SU-DHL-6 (cell line): ENCODE results near the gene MYH7B.

Source experiments
- H2AFZ ChIP-seq: fragments of 200-600 bp; sonication (generic); 2 replicates; pipeline ENCODE4 v1.6.1; 2014; ENCODE audit warnings: low read depth, mild to moderate bottlenecking, moderate library complexity, mixed read lengths, antibody characterized with exemption, low read length; ENCODE audit not compliant: severe bottlenecking
- H3F3A ChIP-seq: fragments of 200-600 bp; shearing (Covaris generic); 2 replicates; pipeline ENCODE4 v1.6.0; 2016; ENCODE audit warnings: antibody characterized with exemption, mild to moderate bottlenecking; ENCODE audit not compliant: insufficient read depth
- H3K27ac ChIP-seq: fragments of 200-600 bp; sonication (generic); 2 replicates; pipeline ENCODE4 v1.5.1; 2016; ENCODE audit warnings: low read depth, mild to moderate bottlenecking, low read length, moderate library complexity, mixed read lengths
- H3K27me3 ChIP-seq: fragments of 200-600 bp; sonication (generic), shearing (Covaris generic); 2 replicates; pipeline ENCODE4 v1.6.0; 2014; ENCODE audit warnings: mild to moderate bottlenecking, low read length
- H3K36me3 ChIP-seq: fragments of 200-600 bp; sonication (generic); 2 replicates; pipeline ENCODE4 v1.6.1; 2014; ENCODE audit warnings: mild to moderate bottlenecking, low read length, mixed read lengths
- H3K4me2 ChIP-seq: fragments of 300-600, 200-600 bp; shearing (Covaris generic), sonication (generic); 2 replicates; pipeline ENCODE4 v1.6.0; 2014; ENCODE audit warnings: low read length, low read depth, mild to moderate bottlenecking; ENCODE audit not compliant: poor library complexity, severe bottlenecking
- H3K4me3 ChIP-seq: fragments of 200-600 bp; sonication (generic); 2 replicates; pipeline ENCODE4 v1.5.1; 2014; ENCODE audit warnings: antibody characterized with exemption, low read length, mild to moderate bottlenecking, mixed read lengths; ENCODE audit not compliant: insufficient read depth, poor library complexity, severe bottlenecking
- H3K79me2 ChIP-seq: fragments of 200-600 bp; sonication (generic); 2 replicates; pipeline ENCODE4 v1.6.1; 2014; ENCODE audit warnings: mild to moderate bottlenecking, low read length, moderate library complexity; ENCODE audit not compliant: insufficient read depth
- H3K9ac ChIP-seq: fragments of 200-600 bp; sonication (generic); 2 replicates; pipeline ENCODE4 v1.7.0; 2014; ENCODE audit warnings: mild to moderate bottlenecking, low read length
- H3K9me2 ChIP-seq: fragments of 200-600 bp; sonication (generic); replicated peaks from 2 replicates; pipeline ENCODE4 v1.6.1; 2014; ENCODE audit warnings: low read length; ENCODE audit not compliant: insufficient read depth
- H3K9me3 ChIP-seq: fragments of 200-600 bp; sonication (generic); 2 replicates; pipeline ENCODE4 v1.6.1; 2014; ENCODE audit warnings: low read length, mixed read lengths; ENCODE audit not compliant: insufficient read depth
- H4K20me1 ChIP-seq: fragments of 200-600 bp; sonication (generic); 2 replicates; pipeline ENCODE4 v1.6.1; 2014; ENCODE audit warnings: low read depth, mild to moderate bottlenecking, antibody characterized with exemption, low read length, moderate library complexity, mixed read lengths
- EZH2phosphoT487 ChIP-seq: fragments of 200-600 bp; sonication (generic), shearing (Covaris generic); conservative IDR thresholded peaks from 2 replicates; pipeline ENCODE4 v1.6.1; 2018; ENCODE audit warnings: mild to moderate bottlenecking, antibody characterized with exemption, low read length, moderate library complexity, mixed read lengths
- TF ChIP-seq, protein P1 (sequence below): fragments of 200-600 bp; sonication (generic); IDR thresholded peaks from one replicate; pipeline ENCODE4 v1.5.1; 2017; ENCODE audit warnings: antibody characterized with exemption, mild to moderate bottlenecking, low read length, moderate library complexity; ENCODE audit not compliant: insufficient read depth, poor library complexity, severe bottlenecking

Gene MYH7B

DNA sequence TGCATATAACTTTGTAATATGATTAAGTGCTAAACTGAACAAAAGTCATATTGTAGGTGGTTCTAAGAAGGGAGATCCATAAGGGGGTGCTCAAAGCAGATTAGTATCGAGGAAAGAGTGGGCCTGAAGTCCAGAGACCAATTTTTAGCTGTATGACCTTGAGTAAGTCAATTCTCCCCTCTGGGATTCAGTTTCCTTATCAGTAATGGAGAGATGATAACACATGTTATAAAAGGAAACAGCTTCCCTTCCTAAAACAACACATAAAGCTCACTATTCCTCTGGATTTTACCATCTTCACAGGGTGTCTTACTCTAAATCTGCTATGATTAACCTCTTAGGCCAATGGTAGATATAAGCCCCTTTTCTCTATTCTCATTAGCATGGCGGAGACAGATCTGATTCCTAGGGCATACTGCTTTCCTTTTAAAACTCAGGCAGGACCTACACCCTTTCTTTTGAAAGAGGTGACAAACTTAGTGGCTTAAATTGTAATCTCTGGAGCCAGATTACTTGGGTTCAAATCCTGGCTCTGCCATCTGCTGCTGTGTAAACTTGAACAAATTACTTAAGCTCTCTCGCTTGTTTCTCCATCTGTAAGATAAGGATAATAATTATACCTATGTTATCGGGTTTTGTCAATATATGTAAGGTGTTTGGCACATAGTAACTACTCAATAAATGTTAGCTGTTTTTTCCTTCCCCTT lies 39.8 kb upstream of the MYH7B start:
- Histone ChIP-seq H3K9me3 (no peaks in the 10 kb centered on the region), H3F3A (no peaks in the 10 kb centered on the region), H3K27me3 (no peaks in the 10 kb centered on the region), H3K4me2 (no peak overlapping the region), H3K4me3 (no peak overlapping the region), H4K20me1 (no peaks in the 10 kb centered on the region), H3K27ac (no peak overlapping the region), H3K9ac (no peak overlapping the region), H3K9me2 (no peaks in the 10 kb centered on the region), H2AFZ (no peak overlapping the region), H3K36me3 (no peaks in the 10 kb centered on the region), H3K79me2 (no peaks in the 10 kb centered on the region)
- TF ChIP-seq EZH2phosphoT487, result no peak
- TF ChIP-seq, protein P1, sequence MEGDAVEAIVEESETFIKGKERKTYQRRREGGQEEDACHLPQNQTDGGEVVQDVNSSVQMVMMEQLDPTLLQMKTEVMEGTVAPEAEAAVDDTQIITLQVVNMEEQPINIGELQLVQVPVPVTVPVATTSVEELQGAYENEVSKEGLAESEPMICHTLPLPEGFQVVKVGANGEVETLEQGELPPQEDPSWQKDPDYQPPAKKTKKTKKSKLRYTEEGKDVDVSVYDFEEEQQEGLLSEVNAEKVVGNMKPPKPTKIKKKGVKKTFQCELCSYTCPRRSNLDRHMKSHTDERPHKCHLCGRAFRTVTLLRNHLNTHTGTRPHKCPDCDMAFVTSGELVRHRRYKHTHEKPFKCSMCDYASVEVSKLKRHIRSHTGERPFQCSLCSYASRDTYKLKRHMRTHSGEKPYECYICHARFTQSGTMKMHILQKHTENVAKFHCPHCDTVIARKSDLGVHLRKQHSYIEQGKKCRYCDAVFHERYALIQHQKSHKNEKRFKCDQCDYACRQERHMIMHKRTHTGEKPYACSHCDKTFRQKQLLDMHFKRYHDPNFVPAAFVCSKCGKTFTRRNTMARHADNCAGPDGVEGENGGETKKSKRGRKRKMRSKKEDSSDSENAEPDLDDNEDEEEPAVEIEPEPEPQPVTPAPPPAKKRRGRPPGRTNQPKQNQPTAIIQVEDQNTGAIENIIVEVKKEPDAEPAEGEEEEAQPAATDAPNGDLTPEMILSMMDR, result no peak

DNA sequence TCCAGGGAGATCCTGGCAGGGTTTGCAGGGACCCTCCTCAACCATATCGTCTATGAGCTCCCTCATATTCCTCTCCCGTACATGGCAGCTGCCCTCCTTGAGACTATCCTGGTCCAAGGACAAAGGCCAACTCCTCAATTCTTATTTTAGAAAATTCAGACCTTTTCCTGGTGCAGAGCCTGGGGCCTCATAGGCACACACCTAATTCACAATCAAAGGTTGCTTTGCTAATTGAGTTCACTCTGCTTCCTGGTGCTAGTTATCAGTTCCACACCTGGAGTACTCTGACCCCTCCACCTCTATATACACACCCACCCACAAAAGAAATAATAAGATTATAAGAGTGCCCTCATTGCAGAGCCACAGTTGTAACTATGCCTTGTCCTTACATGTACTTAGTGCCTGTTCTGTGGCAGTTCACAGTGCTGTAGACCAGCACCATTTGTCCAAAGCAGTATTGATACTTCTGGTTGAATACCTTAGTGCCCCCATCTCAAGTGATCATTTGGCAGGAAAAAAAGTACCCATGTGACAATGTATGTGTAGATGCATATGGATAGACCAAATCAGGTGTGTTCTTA lies 38.8 kb upstream of the MYH7B start:
- Histone ChIP-seq H3K9me3 (no peaks in the 10 kb centered on the region), H3K27me3 (no peaks in the 10 kb centered on the region)

DNA sequence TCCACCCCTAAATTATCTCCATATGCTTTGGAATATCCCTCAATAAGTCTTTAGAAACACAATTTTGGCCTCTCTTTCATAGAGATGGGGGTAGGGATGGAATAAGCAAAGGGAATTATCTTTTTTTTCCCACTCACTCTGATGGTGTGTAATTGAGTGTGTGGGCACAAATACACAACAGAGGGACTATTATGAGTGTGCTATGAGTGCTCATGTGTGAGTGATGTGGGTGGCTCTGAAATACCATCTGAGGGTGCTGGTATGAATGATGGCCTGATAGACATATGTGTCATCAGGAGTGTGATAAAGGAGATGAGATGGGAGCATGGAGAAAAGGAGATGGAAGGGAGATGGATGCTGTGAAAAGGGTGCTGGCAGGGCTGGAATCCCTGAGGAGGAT lies 35.6 kb upstream of the MYH7B start:
- TF ChIP-seq EZH2phosphoT487, result no peak
- TF ChIP-seq, protein P1, result no peak
- Histone ChIP-seq H3F3A (no peaks in the 10 kb centered on the region), H3K4me2 (no peak overlapping the region), H3K27me3 (no peaks in the 10 kb centered on the region), H3K9ac (no peak overlapping the region), H2AFZ (no peak overlapping the region), H3K79me2 (no peaks in the 10 kb centered on the region), H3K36me3 (no peaks in the 10 kb centered on the region), H4K20me1 (no peaks in the 10 kb centered on the region), H3K9me2 (no peaks in the 10 kb centered on the region), H3K9me3 (no peaks in the 10 kb centered on the region), H3K27ac (no peak overlapping the region), H3K4me3 (no peak overlapping the region)

More for the DNA sequence above, 38.8 kb upstream of the MYH7B start:
- no peaks in the 10 kb centered on the region for H4K20me1 ChIP-seq
- TF ChIP-seq, protein P1, result no peak
- TF ChIP-seq EZH2phosphoT487, result no peak
- H3F3A ChIP-seq, result no peaks in the 10 kb centered on the region
- no peak overlapping the region for H3K4me2 ChIP-seq
- no peak overlapping the region for H3K9ac ChIP-seq
- H3K9me2 ChIP-seq, result no peaks in the 10 kb centered on the region
- H3K79me2 ChIP-seq, result no peaks in the 10 kb centered on the region
- H3K36me3 ChIP-seq, result no peaks in the 10 kb centered on the region
- no peak overlapping the region for H3K27ac ChIP-seq
- H2AFZ ChIP-seq, result no peak overlapping the region
- no peak overlapping the region for H3K4me3 ChIP-seq
